Ishikawa (cell line): ENCODE data around the gene TBX20.

ENCODE experiments used
- CEBPB ChIP-seq: IDR thresholded peaks from 2 replicates; pipeline ENCODE4 v1.6.1; 2012
- EP300 ChIP-seq: IDR thresholded peaks from 2 replicates; pipeline ENCODE4 v1.6.1; 2012; ENCODE audit warnings: borderline replicate concordance
- FOXM1 ChIP-seq: IDR thresholded peaks from 2 replicates; pipeline ENCODE4 v1.6.1; 2012; ENCODE audit warnings: low read depth, borderline replicate concordance
- NFIC ChIP-seq: IDR thresholded peaks from 2 replicates; pipeline ENCODE4 v1.6.1; 2012
- RAD21 ChIP-seq: IDR thresholded peaks from 2 replicates; pipeline ENCODE4 v1.6.1; 2012; ENCODE audit warnings: low read depth
- TAF1 ChIP-seq: IDR thresholded peaks from 2 replicates; pipeline ENCODE4 v1.6.1; 2012; ENCODE audit warnings: low read depth, mild to moderate bottlenecking
- TCF12 ChIP-seq: IDR thresholded peaks from 2 replicates; pipeline ENCODE4 v1.6.1; 2012; ENCODE audit warnings: low read depth
- TEAD4 ChIP-seq: IDR thresholded peaks from 2 replicates; pipeline ENCODE4 v1.6.1; 2012
- YY1 ChIP-seq: IDR thresholded peaks from 2 replicates; pipeline ENCODE4 v1.6.1; 2012; ENCODE audit warnings: low read depth
- ZBTB7A ChIP-seq: IDR thresholded peaks from 2 replicates; pipeline ENCODE4 v1.6.1; 2012; ENCODE audit warnings: low read depth
- TF ChIP-seq, protein P1 (sequence below): IDR thresholded peaks from 2 replicates; pipeline ENCODE4 v1.6.1; 2012
- TF ChIP-seq, protein P2 (sequence below): IDR thresholded peaks from 2 replicates; pipeline ENCODE4 v1.6.1; 2012; ENCODE audit warnings: low read depth, mild to moderate bottlenecking
- TF ChIP-seq, protein P3 (sequence below): IDR thresholded peaks from 2 replicates; pipeline ENCODE4 v1.6.1; 2012

DNA sequence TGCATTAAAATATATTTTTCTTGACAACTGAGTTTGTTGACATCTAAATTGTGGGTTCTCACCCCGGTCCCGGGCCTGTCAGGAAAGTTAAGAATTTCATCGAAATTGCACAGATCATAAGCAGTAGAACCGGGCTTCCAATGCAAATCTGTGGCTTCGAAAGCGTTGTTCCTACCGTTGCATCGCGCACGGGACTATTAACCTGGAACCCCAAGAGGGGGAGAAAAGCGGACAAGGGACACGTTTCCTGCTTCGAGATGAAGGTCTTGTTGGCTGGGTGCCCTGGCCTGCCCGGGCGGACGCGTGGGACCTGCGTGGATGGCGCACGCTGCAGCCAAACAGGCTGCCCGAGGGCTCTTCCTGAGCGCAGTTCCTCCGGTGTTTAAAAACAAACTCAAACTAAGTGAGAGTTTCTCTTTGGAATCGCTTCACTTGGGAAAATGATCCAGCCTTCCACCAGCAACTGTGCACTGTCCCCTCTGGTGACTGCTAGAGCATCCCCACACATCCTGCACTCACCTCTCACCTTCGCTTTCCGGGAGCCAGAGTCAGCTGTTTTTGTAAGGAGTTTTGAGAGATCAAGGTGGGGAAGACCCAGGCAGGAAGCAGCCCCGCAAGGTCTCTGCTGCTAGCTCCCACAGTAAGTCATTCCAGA, 5.1 kb upstream of the TBX20 start:
- TF ChIP-seq TEAD4 (no peak), FOXM1 (no peak), CEBPB (no peak), NFIC (no peak), TCF12 (no peak), TAF1 (no peak), RAD21 (no peak), EP300 (no peak), ZBTB7A (no peak), YY1 (no peak)
- TF ChIP-seq, protein P1, sequence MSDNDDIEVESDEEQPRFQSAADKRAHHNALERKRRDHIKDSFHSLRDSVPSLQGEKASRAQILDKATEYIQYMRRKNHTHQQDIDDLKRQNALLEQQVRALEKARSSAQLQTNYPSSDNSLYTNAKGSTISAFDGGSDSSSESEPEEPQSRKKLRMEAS: no peak
- TF ChIP-seq, protein P2, sequence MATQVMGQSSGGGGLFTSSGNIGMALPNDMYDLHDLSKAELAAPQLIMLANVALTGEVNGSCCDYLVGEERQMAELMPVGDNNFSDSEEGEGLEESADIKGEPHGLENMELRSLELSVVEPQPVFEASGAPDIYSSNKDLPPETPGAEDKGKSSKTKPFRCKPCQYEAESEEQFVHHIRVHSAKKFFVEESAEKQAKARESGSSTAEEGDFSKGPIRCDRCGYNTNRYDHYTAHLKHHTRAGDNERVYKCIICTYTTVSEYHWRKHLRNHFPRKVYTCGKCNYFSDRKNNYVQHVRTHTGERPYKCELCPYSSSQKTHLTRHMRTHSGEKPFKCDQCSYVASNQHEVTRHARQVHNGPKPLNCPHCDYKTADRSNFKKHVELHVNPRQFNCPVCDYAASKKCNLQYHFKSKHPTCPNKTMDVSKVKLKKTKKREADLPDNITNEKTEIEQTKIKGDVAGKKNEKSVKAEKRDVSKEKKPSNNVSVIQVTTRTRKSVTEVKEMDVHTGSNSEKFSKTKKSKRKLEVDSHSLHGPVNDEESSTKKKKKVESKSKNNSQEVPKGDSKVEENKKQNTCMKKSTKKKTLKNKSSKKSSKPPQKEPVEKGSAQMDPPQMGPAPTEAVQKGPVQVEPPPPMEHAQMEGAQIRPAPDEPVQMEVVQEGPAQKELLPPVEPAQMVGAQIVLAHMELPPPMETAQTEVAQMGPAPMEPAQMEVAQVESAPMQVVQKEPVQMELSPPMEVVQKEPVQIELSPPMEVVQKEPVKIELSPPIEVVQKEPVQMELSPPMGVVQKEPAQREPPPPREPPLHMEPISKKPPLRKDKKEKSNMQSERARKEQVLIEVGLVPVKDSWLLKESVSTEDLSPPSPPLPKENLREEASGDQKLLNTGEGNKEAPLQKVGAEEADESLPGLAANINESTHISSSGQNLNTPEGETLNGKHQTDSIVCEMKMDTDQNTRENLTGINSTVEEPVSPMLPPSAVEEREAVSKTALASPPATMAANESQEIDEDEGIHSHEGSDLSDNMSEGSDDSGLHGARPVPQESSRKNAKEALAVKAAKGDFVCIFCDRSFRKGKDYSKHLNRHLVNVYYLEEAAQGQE: no peak
- TF ChIP-seq, protein P3, sequence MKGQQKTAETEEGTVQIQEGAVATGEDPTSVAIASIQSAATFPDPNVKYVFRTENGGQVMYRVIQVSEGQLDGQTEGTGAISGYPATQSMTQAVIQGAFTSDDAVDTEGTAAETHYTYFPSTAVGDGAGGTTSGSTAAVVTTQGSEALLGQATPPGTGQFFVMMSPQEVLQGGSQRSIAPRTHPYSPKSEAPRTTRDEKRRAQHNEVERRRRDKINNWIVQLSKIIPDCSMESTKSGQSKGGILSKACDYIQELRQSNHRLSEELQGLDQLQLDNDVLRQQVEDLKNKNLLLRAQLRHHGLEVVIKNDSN: no peak
